Measurements from ENCODE around the gene VIT. TPM values are rescaled to one million over a fixed set of nuclear protein-coding genes. Genes with fewer than 3 reads are reported as not detected.

VIT gene
- polyA plus RNA-seq, 1 of the 3 experiments (the other 2 are of a cell fraction): not detected

DNA sequence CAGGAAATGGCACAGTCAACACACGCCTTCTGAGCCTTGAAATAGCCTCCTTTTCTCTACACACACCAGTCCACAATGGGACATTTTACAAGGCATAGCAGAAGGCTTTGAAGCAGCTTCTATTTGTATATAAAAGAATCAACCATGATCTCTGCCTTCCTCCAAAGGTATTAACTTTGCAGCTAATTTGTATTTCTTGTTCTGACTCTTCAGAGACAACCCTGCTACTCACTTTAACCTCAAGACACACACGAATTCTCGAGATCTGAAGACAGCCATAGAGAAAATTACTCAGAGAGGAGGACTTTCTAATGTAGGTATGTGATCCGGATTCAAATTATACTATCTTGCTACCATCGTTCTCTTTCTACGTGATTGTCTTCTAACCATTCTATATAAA, 104.6 kb downstream of the VIT start:
- Histone ChIP-seq H3K4me3 (ENCODE audit: low read depth in 2 of 2, low read length in 1 of 2) (no peak overlapping the region), H3K36me3 (replicated peaks in 1 of 2; ENCODE audit: control insufficient read depth in 1 of 2, insufficient read depth in 2 of 2, low read length in 1 of 2) (no peaks in the 10 kb centered on the region), H3K9ac (no peak overlapping the region), H3K27ac (ENCODE audit: low read depth in 2 of 2, low read length in 1 of 2) (no peak overlapping the region), H3K4me2 (no peak overlapping the region), H4K20me1 (ENCODE audit: insufficient read depth) (no peaks in the 10 kb centered on the region), H3K79me2 (ENCODE audit: insufficient read depth) (no peaks in the 10 kb centered on the region), H3K27me3 (ENCODE audit: insufficient read depth) (peaks cover 12% of the 10 kb centered on the region; the same call in 1 of the 2 replicates), H2AFZ (ENCODE audit: low read depth) (no peak overlapping the region), H3K9me2 (no peaks in the 10 kb centered on the region), H3F3A (replicated peaks; ENCODE audit: insufficient read depth) (no peaks in the 10 kb centered on the region), H3K4me1 (ENCODE audit: control insufficient read depth in 1 of 2, insufficient read depth in 2 of 2, low read depth in 1 of 2, low read length in 1 of 2) (no peaks in the 10 kb centered on the region), H3K9me3 (no peaks in the 10 kb centered on the region)
- ChIA-PET POLR2A (no interaction called here), CTCF (interaction anchor here (1.2 to 15.2 kb wide), 2 partner anchors 8 to 18 kb away, joined by 4 to 218 read pairs; no protein-coding TSS in a partner anchor)
- no peak for DNase-seq
- WGBS (ENCODE audit: low lambda C conversion rate): 36% methylated on average over 6 of the region's 6 CpGs
- TF ChIP-seq MXI1 (IDR thresholded peaks at IDR 0.05; ENCODE audit: low read depth, low read length) (no peak), CTCF (IDR thresholded peaks at IDR 0.05) (no peak), JUND (IDR thresholded peaks at IDR 0.05) (no peak), REST (IDR thresholded peaks at IDR 0.05; ENCODE audit: low read depth, low read length) (no peak), RCOR1 (IDR thresholded peaks at IDR 0.05; ENCODE audit: low read length) (no peak), CHD2 (IDR thresholded peaks at IDR 0.05; ENCODE audit: low read length, partially characterized antibody) (no peak), EP300 (IDR thresholded peaks at IDR 0.05; ENCODE audit: borderline replicate concordance in 1 of 2, low read depth in 1 of 2, low read length in 1 of 2) (no peak), GATA2 (CRISPR knock-in tag; IDR thresholded peaks at IDR 0.05) (no peak), RFX5 (IDR thresholded peaks at IDR 0.05; ENCODE audit: low read length) (no peak), POLR2AphosphoS5 (IDR thresholded peaks at IDR 0.05; ENCODE audit: low read depth, low read length) (no peak), TAF1 (IDR thresholded peaks at IDR 0.05; ENCODE audit: borderline replicate concordance, low read depth, low read length) (no peak), MEF2A (IDR thresholded peaks at IDR 0.05; ENCODE audit: borderline replicate concordance, low read depth) (no peak), ELF1 (IDR thresholded peaks at IDR 0.05) (no peak), TCF12 (IDR thresholded peaks at IDR 0.05) (no peak), FOXJ3 (CRISPR knock-in tag; IDR thresholded peaks at IDR 0.05) (no peak), GABPA (IDR thresholded peaks at IDR 0.05; ENCODE audit: low read depth) (no peak)
- TF ChIP-seq, protein P1, sequence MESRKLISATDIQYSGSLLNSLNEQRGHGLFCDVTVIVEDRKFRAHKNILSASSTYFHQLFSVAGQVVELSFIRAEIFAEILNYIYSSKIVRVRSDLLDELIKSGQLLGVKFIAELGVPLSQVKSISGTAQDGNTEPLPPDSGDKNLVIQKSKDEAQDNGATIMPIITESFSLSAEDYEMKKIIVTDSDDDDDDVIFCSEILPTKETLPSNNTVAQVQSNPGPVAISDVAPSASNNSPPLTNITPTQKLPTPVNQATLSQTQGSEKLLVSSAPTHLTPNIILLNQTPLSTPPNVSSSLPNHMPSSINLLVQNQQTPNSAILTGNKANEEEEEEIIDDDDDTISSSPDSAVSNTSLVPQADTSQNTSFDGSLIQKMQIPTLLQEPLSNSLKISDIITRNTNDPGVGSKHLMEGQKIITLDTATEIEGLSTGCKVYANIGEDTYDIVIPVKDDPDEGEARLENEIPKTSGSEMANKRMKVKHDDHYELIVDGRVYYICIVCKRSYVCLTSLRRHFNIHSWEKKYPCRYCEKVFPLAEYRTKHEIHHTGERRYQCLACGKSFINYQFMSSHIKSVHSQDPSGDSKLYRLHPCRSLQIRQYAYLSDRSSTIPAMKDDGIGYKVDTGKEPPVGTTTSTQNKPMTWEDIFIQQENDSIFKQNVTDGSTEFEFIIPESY (IDR thresholded peaks at IDR 0.05; ENCODE audit: borderline replicate concordance, low read depth): no peak
- TF ChIP-seq, protein P2, sequence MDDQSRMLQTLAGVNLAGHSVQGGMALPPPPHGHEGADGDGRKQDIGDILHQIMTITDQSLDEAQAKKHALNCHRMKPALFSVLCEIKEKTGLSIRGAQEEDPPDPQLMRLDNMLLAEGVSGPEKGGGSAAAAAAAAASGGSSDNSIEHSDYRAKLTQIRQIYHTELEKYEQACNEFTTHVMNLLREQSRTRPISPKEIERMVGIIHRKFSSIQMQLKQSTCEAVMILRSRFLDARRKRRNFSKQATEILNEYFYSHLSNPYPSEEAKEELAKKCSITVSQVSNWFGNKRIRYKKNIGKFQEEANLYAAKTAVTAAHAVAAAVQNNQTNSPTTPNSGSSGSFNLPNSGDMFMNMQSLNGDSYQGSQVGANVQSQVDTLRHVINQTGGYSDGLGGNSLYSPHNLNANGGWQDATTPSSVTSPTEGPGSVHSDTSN (IDR thresholded peaks at IDR 0.05): no peak

All from SK-N-SH (cell line).